Dermis microvascular lymphatic vessel endothelial cell (primary cell): ENCODE results near the gene HK2. TPM values are rescaled to one million over a fixed set of nuclear protein-coding genes. Genes with fewer than 3 reads are reported as not detected.
A peak's percentile ranks its signal among the peaks of the same experiment; 100 is the strongest.
"Not testable (repeated sequence)": the region's sequence is repeated elsewhere in the genome, so short reads cannot be mapped to it uniquely, and the experiment has no call there.

Experiments used
- DNase-seq, 2 donors: peaks; one replicate each; pipeline versions ENCODE4 v3.0.0 to v3.0.0-alpha.2; 2010; ENCODE audit warnings: low read depth in 2 of 2
- total RNA-seq: library from RNA; depleted of rRNA; stranded (reverse); fragments of >200 nt; gene quantifications from 2 replicates; pipeline ENCODE4 v1.2.1, GENCODE V29; 2014

Gene HK2
- total RNA-seq, 1 donor from 2014 or later: 3.0 TPM

DNA sequence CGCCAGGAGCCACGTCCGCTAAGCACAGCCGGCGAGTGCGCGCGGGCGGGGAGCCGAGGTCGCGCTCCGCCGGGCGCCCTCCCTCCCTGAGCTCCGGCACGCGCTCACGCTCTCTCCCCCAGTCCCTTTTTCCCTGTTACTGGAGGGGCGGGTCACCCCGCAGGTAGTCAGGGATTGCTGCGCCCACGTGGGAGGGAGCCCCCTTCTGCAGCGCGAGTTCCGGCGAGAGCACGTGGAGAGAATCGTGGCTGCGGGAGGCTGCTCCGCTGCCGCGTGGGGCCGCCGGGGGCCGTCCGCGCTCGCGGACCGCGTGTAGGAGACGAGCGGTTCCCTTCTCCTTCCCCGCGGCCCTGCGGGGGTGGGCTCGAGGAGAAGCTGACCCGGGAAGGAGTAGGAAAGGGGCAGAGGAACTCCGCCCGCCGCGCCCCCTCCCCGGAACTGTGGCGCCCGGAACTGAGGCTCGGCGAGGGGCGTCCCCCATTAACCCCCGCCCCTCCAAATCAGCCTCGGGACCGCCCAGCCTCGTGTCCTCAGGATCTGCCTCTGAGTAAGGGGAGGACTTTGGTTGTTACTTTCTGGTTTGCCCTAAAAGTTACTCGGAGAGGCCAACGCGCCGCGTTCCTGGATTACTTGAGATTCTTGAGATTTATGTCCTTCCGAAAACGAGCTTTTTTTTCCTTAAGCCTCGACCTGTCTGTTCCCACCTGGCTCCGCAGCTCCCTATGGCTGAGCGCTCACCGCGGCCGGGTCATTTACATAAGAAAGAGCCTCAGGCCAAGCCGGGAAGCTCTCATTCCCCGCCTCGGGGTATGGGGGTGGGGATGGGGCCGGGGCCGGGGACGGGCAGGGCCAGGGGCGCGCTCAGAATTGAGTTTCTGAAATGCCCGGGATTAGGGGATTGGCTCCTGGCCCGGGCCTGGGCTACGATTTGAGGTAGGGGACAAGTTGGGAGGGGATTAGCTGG, 1.1 kb downstream of the HK2 start:
- peak in 1 of 2 donors; percentile 35 for DNase-seq

DNA sequence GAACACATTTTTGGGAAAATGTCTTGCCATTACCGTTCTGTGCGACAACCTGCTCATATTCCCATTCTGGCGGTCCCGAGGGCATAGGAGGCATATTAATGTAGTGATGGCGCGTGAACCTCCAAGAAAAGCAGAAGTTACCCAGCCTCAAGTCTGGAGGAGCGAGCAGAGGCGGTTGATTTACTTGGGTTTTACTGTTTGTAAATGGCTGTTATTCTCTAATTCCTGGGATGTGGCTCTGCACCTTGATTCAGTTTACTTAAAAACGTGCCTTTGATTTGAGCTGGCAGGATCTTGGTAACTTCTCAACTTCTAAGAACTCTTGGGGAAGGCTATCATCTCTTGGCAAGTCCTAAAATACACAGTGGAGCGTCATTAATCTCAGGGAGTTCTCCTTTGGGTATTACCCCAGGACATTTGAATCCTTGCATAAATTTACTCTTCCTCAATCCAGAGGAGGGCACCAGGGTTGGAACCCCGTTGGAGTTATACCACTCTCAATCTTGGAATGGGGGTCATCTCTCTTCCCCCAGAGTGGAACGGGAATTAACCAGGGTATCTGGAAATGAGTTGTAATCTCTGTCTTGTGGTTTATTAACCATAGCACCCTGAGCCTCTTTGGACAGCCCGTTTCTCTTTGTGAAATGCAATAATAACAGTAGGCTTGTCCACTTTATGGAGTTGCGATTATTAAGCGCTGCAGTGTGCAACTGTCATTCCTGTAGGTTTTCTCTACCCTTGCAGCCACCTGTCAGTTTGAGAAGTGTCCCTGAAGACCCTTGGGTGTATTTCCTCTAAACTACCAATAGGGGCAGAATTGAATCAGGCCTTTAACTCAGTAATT, 2.1 kb downstream of the HK2 start:
- DNase-seq: peak; percentile 30 to 67

DNA sequence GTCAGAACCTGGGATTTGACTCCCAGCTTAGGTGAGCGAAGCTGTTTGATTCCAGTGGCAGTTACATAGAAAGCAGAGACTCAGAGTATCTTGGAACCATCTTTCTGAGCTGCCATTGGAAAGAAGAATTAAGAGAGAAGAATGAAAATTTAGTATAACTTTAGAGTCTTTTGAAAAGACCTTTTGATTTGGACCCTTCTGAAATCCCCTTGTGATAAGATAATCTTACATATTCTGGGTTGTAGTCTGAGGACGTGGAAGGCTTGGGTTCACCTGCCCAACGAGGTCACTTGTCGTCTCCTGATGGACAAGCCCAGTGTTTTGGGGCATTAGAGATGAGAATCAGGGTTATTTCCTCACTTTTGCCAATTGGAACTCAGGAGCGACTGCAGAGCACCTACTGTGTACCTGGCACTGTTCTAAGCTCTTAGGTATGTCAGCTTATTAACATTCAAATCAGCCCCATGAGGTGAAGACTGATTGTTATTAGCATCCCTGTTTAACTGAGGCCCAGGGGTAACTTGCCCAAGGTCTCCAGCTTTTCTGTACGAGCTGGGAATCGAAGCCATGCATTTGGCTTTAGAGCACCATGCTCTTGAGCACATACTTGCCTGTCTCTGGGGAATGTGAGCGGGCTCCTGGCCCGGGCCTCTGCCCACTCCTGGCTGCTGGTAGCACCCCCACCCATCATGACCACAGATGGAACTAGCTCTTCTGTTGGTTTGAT, 2.9 kb downstream of the HK2 start:
- no peak for DNase-seq

DNA sequence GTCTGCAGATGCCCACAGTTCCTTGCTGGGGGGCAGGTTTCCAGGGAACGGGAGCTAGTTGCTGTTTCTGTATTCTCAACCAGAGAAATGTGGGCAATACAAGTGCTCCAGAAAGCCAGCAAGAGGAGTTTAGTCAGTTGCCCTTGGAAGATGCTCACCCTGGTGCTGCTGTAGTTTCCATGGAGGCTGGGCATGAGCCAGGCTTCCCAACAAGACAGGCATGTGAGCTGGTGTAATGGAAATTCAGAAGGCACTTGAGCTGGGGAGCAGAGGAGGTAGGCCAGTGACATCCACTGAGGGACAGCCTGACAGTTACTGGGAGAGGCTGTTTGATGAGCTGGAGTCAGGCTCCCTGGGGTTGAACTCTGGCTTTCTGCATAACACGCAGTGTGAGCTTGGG, 7.7 kb downstream of the HK2 start:
- no peak for DNase-seq

DNA sequence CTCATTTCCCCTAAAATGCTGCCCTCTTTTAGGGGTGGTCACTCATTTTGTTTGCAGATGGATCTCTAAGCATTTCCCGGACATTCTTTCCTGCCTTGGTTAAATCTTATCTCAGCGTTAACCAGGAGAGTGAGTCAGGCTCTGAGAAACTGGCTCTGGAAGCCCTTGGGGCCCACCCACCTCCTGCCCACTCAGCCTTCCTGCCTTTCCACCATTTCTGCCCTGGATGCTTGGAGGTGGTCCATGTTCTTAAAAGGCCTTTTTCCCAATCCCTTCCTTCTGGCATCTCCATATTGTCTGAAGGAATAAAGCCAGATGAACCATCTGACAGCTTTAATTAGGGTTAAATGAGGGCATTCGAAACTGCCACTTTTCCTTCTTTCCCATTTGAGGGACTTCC, 9.5 kb downstream of the HK2 start:
- peak in 1 of 2 donors; percentile 60 for DNase-seq

DNA sequence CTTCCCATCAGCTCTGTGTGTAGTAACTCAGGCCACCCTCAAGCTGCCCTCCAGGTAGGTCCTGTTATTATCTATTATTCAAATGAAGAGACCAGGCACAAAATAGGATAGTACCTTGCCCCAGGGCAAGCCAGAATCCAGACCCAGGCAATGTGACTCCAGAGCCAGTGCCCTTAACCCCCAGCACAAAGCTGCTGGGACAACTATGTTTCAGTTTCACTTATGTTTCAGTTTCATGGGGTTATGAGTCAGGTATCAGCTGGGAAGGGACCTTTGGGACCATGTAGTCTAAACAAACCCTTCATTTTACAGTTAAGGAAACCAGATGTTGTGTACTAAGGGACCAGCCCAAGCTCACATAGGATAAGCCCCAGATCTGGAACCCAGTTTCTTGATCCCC, 10.0 kb downstream of the HK2 start:
- peak; percentile 40 to 66 for DNase-seq

DNA sequence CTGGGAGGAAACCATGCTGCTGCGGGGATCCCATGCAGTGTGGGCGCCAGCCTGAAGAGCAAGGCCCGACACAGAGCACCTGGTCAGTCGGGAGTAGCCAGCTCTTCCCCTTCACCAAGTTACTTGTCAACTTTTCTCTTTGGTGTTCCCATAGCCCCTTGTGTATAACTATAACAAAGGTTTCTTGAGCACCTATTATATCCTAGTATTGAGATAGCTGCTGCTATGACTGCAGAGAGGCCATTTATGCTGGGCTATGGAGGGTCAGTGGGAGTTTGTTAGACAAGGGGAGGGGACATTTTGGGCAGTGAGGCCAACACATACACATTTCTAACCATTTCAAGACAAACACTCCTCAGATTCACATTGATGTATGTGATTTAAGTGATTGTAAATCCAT, 10.8 kb downstream of the HK2 start:
- DNase-seq: no peak

DNA sequence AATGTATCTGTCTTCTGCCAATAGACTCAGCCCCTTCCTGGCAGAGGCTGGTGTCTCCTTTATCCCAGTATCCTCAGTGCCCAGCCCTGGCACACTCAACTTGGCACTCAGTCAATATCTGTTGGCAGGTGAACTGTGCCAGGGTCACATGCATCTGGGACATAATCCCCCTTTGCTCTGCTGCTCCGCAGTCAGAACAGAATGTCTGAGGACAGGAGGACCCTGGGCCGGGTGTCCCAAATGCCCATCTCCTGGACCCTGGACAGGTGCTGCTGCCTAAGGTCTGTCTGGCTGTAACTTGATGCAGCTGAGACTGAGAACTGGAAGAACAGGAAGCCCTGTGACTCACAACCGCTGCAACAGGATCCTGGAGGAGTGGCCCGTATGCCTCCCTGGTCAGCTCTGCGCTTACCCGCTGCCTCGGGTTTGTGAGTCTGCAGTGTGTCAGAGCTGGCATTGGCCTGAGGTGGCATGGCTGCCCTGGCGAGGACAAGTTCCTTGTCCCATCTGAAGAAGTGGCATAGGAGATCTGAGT, 11.4 kb downstream of the HK2 start:
- peak in 1 of 2 donors; percentile 95 for DNase-seq

DNA sequence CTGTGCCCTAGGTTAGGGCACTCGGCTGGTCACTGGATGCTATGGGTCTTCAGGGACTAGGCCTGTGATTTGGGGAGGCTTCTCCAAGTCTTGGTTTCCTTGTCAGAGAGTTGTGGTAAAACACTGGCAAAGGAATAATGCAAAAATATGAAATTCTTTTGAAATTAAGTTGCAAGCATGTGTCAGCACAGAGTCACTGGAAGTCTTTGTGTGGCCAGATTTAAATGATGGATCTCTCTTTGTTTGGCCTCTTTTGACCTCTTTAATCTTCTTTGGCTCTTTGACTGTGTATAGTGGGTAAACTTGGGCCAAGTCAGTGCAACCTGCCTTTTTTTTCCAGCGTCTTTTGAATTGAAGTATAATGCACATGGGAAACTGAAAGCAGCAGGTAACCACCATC, 12.1 kb downstream of the HK2 start:
- DNase-seq: no peak

DNA sequence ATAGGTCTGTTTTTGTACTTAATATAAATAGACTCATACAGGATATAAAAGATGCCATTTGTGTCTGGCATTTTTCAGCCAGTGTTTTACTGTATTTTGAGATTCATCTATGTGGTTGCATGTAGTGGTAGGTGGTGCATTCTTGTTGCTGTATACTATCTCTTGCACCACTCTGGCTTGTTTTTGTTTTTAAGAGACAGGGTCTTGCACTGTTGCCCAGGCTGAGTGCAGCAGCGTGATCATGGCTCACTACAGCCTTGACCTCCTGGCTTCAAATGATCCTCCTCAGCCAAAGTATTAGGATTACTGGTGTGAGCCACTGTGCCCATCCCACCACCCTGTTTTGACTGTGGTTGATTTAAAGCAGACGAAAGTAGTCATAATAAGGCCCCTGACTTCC, 12.6 kb downstream of the HK2 start:
- DNase-seq: no peak

DNA sequence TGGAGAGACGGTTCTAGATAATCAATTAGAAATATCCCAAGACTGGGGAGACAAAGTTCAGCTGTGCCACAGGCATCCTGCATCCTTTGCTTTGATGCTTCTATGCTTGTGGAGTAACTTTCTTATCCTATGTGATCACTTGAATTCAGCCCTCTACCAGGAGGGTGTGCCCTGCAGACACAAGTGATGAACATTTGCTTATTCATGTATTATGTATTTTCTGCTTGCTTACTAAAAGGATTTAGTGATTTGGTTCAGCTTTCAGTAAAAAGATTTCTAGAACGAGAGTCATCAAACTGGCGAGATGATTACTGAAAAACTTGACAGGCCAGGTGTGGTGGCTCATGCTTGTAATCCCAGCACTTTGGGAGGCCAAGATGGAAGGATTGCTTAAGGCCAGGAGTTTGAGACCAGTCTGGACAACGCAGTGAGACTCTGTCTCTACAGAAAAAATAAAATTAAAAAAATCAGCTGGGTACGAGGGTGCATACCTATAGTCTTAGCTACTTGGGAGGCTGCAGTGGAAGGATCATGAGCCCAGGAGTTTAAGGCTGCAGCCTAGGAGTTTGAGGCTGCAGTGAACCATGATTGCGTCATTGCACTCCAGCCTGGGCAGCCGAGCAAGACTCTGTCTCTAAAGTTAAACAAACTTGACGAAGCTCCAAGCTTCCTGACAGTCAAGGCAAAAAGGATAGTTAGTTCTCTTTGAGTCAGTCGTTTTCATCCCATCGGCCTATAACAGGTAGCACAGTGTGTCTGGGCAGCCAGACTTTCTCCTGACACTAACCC, 13.3 kb downstream of the HK2 start:
- no peak for DNase-seq

DNA sequence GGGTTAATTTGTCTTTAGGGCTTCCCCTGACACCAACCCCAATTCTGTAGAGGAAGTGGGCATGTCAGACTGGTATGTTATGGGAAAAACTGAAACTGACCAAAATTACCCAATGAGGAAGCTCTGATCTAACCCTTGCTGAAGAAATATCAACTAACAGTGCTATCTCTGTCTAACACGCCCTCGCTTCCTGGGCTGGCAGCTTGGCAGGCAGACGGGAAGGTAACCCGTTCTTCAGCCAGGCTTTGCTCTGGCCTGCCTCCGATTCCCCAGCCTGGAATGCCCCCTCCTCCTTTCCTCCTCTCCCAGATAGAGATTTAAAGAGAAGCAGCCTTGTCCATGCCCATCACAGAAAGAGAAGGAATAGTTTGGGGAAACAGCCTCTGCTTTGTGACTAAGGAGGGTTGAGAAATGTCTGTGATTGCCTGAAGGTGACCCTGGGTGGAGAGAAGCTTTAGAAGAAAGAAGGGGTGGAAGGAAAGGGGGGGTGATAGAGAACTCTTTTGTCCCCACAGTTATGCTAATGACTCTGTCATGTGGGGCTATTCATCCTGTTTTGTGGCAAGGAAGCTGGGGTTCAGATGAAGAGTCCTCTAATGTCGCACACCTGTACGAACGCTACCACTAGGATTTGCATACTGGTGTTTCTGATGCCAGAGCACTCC, 15.4 kb downstream of the HK2 start:
- peak in 1 of 2 donors; percentile 53 for DNase-seq

DNA sequence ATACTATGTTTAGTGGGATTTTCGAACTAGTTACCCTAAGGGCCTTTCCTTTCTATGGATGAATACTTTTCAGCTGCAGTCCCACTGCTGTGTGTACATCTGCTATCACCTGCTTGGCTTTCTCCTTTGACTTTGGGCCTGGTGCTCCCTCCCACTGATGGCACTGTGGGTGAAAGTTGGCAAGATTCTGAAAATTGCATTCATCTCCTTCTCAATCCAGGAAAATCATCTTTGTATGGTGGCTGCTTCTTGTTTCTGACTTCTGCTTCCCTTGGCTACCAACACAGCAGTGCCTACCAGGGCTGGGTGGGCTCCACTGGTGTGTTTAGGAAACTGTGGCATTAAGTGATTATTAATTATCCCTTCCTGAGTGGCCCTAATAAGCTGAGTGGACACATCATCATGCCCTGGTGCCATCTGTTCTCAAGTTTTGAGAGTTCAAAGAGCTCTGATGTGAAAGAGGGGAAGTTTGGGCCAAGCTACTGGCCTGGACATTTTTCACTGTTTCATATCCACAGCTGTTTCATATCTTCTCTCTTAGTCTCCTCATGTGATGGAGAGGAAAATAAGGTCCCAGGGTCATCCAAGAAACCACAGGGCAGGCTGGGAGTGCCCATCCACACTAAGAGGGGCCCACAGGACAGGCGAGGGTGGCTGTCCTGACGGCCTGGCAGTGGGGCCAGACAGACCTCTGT, 16.7 kb downstream of the HK2 start:
- no peak for DNase-seq

DNA sequence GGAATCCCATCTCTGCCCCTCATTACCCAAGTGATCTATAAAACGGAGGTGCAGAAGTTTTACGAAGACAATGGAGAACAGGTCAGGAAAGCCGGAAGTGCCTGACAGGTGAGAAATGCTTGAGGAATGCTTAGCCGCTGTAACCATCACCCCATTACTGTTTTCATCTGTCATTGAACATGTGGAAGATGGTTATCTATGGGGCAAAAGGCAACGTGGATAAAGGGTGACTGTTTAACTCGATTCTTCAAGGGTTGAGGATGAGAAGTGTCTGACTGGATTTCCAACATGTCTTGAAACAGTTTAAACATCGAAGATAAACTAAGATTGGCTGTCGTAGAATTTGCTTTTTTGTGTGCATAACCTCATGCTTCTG, 17.3 kb downstream of the HK2 start:
- peak in 1 of 2 donors; percentile 24 for DNase-seq

DNA sequence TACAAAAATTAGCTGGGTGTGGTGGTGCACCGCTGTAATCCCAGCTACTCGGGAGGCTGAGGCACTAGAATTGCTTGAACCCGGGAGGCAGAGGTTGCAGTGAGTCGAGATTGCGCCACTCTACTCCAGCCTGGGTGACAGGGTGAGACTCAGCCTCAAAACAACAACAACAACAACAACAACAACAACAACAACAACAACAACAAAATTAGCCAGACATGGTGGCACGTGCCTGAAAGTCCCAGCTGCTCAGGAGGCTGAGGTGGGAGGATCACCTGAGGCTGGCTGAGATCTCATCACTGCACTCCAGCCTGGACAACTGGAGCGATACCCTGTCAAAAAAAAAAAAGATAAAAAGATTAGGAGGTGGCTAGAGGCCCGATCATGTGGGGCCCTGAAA, 19.4 kb downstream of the HK2 start:
- not testable (repeated sequence) for DNase-seq

DNA sequence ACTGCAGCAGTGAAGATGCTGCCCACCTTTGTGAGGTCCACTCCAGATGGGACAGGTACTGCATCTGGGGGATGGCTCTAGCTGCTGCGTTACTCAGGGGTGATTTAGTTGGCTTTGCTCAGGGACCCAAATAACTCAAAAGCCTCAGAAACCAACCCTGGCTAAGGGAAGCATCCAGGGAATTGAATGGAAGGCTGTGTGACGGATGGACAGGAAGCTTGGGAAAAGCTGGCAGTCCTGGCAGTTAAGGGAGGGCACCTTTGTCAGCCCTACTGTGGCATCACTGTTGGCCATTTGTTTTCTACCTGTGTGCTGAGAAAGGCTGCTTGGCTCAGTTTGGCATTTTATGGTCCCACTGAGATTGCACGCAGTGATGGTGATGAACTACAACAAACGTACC, 20.5 kb downstream of the HK2 start:
- no peak for DNase-seq

DNA sequence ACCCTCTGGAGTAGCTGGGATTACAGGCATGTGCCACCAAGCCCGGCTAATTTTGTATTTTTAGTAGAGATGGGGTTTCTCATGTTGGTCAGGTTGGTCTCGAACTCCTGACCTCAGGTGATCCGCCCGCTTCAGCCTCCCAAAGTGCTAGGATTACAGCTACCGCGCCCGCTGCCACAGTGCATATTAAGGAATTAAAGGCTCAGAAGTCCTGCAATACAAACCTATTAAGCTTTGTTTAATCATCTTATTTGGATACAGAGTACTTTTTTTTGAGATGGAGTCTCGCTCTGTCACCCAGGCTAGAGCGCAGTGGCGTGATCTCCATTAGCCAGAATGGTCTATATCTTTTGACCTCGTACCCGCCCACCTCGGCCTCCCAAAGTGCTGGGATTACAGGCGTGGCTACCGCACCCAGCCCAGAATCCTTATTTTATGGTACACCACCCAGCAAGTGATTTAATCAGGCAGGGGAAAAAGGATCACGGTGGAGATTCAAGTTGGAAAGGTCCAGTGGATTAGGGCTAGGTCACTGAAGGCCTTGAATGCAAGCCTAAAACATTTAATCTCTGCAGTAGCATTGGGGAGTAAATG, 21.3 kb downstream of the HK2 start:
- not testable (repeated sequence) for DNase-seq

DNA sequence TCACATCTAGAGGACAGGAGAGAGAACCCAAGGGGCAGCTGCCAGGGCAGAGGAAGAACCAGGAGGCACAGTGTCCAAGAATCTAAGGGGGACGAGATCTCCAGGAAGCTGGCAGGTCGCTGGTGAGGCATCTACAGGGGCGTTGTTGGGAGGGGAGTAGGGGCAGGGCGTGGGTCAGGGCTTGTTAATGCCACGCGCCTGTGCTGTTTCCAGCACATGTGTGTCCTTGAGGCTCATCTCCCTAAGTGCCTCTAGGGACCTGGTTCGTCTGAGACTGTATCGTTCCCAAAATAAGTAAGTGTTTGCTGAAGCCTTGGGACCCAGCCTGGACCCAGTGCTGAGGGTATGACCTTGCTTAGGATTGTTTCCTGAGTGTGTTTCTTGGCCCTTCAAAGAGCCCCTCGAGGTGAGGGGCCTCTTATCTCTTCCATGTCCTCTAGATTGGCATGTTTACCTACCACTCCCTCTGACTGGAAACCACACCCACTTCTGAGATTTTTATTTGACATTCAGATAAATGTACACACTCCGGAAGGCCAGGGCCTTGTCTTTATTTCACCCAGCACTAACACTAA, 22.2 kb downstream of the HK2 start:
- no peak for DNase-seq

DNA sequence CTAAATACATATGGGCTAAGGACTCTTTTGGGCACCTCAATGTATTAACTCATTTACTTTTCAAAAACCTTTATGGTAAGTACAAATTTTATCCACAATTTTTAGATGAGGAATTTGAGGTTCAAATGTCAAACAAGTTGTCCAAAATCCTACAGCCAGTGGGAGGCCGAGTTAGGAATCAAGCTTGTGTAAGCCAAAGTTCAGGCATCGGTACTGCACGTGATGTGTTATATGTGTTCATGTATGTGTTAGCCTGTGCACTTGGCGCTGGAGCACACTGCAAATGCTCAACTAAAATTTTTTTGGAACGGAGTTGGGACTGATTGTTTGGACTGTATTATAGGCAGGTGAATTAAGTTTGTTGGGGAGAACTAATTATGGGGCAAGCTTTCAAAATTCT, 22.7 kb downstream of the HK2 start:
- no peak for DNase-seq
